ENCODE results near the gene ALG5.

The ALG5 gene

DNA sequence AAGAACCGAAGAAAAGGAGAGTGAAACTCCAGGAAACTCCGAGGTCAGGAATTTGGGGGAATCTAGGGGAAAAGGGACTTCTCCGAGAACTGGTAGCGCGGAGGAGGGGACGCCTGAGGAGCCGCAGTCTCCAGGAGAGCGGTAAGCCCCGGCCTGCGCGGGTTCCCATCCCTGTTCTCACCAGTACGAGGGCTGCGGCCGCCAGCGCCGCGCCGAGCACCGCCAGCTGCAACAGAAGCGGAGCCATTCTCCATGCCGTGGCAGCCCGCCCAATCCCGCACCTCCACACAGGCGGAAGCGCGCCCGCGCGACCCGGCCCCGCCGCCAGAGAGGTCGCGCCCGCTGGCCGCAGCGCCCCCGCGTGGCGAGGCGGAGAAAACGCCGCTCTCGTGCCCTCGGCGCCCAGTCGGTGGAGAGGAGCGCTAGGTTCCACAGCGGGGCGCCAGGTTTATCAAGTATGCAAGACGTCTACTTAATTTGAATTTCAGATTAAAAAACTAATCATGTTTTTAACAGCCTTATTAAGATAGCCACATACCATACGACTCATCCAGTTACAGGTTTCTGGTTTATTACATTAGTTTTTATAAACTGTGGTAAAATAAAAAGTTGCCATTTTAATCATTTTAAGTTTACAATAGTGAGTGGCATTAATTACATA, at the start of gene ALG5:
TSS of gene ALG5 (minus strand) at position 287 of the 661 bp plus-strand sequence. CDS start at position 247, 40 bp downstream.
- FAIRE-seq: no peak

- no peak for FAIRE-seq
Measured at GRCh38 chr13:37047846-37048245, 48.7 kb upstream of the ALG5 start.

- FAIRE-seq: no peak
Measured at GRCh38 chr13:37047032-37047431, 47.9 kb upstream of the ALG5 start.

- FAIRE-seq: peak; percentile 86
Measured at GRCh38 chr13:37046062-37046461, 46.9 kb upstream of the ALG5 start.

GRCh38 chr13:37040789-37041188, 41.6 kb upstream of the ALG5 start:
- FAIRE-seq: no peak

GRCh38 chr13:37039896-37040295, 40.8 kb upstream of the ALG5 start:
- no peak for FAIRE-seq

GRCh38 chr13:37037241-37037640, 38.1 kb upstream of the ALG5 start:
- no peak for FAIRE-seq

- no peak for FAIRE-seq
Measured at GRCh38 chr13:37029617-37030016, 30.5 kb upstream of the ALG5 start.

- no peak for FAIRE-seq
Measured at GRCh38 chr13:37027639-37028038, 28.5 kb upstream of the ALG5 start.

DNA sequence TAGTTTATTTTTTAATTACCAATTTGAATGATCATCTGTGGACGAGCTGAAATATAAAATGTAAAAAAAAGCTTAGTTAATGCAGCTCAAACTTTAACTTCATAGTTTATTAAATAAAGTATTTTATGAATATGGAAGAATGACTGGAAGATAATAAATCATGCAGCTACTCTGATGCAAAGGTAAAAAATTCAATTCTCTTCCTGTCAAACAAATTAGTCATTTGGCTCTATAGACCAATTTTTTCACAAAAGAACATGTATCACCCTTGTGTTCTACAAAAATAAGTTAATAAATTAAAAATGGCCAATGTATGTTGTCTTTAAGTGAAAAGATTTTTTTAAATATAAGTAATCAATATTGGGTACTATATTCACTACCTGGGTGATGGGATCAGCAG, 27.6 kb upstream of the ALG5 start:
- FAIRE-seq: no peak

DNA sequence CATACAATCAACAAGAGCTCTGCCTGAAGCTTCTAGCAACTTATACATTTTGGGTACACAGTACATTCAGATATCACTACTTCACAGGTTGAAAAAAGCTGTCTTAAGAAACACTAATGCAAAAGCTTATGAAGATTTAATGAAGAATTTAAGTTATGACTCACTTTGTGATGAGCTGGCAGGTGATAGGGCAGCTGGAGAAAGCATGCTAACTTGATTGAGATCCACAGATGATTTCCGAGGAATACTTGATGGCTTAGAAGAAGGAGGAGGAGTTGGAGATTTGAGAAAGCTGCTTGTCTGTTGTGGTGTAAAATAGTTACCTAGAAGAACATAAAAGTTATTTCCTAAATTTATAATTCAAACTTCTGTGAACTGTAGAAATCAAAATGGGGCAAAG, 24.7 kb upstream of the ALG5 start:
- FAIRE-seq: no peak

- FAIRE-seq: no peak
Measured at GRCh38 chr13:37014609-37015008, 15.5 kb upstream of the ALG5 start.

GRCh38 chr13:37011788-37012187, 12.6 kb upstream of the ALG5 start:
- FAIRE-seq: no peak

DNA sequence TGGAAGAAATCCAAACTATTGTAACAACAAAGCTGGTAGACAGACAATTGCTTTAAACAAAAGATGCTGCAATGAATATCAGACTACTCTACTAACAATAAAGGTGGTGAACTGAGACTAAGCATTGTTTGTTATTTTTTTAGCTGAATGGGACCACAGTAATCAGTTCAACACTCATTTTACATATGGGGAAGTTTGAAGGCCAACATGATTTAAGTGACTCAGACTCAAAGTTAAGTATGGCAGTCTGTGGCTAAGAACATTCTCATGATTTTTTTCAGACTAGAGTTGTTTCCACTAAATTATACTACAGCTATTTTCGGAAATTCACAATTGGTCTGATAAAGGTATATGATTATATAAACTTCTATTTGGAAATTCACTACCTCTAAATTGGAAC, 11.9 kb upstream of the ALG5 start:
- no peak for FAIRE-seq

DNA sequence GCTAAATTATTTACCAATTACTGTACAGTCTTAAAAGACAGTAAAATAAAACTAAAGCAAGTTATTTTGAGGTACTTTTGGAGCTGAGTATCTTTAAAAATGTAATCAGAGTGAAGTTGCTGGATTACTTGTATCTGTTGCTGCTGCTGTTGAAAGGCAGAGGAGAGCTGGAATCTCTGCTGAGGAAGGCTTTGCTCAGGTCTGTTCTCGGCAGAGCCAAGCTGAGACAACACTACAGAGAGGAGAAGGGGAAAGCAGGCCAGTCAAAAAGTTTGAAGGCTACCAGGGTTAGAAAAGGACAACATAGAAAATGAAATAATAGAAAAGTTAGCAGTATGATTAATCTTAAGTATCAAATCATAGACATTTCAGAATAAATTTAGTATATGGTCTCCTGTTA, 11.3 kb upstream of the ALG5 start:
- FAIRE-seq: no peak

DNA sequence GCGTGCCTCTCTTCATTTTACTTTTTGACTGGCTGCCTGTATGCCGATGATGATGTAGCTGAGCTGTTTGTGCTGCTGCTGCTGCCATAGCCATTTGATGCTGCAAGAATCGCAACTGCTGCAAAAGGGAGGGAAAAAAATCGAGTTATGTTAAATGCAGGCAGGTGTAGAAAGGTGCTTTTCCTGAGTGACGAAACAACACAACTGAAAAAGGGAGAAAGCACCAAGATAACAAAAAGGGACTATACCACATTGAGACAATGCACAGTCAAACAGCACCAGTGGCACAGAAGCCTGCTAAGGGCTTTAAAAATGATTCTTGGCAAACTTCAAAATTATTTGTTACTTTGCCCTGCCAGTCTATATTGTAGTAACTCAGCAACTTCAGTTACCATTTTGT, 10.6 kb upstream of the ALG5 start:
- FAIRE-seq: no peak

- no peak for FAIRE-seq
Measured at GRCh38 chr13:37001921-37002250, 2.7 kb upstream of the ALG5 start.

GRCh38 chr13:36998624-36999041, 507 bp downstream of the ALG5 start:
- no peak for FAIRE-seq

GRCh38 chr13:36997716-36998427, 1.3 kb downstream of the ALG5 start:
- FAIRE-seq: no peak

- FAIRE-seq: no peak
Measured at GRCh38 chr13:36992362-36992761, 6.8 kb downstream of the ALG5 start.

DNA sequence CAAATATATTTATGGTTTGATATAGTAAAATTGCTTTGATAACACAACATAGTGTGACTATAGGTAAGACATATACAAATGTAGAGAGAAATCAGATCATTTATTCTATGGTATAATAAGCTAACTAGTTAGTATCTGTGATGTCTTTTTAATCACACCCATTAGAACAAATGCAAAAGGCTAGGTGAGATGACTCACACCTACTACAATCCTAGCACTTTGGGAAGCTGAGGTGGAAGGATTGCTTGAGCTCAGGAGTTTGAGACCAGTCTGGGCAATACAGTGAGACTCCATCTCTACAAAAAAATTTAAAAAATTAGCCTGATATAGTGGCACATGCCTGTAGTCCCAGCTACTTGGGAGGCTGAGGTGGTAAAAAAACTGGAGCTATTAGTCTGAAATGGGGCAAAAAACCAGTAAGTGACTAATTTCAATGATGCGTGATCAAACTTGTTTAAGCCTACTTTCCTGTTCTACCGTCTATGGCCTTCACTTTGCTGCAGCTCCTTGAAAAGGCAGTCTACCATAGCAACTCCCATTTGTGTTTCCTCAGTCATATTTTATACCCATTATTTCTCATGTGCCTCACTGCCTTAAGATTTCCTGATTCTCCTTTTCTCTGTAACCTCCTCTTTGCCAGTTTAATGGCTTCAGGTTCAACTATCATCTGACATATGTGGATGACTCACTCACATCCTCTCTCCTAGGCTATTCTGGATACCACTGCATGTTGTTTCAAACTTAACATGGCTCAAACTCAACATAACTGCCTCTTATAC, 12.5 kb downstream of the ALG5 start:
- FAIRE-seq: no peak

GRCh38 chr13:36981156-36981743, 17.9 kb downstream of the ALG5 start:
- peak; percentile 96 for FAIRE-seq

- no peak for FAIRE-seq
Measured at GRCh38 chr13:36979361-36980050, 19.6 kb downstream of the ALG5 start.
